Measurements from ENCODE around the gene FARP1. TPM values are rescaled to one million over a fixed set of nuclear protein-coding genes. Genes with fewer than 3 reads are reported as not detected.

FARP1 gene
- total RNA-seq, 2 experiments from 2014 or later = not detected

- no peaks in the 10 kb centered on the region for H3K36me3 ChIP-seq (ENCODE audit: insufficient read depth, low read length)
- H2AFZ ChIP-seq (ENCODE audit: low read length) = no peak overlapping the region
- no TSS peak for BruUV-seq (replicated peaks)
- H3K79me2 ChIP-seq (ENCODE audit: insufficient read depth, low read depth, low read length) = no peaks in the 10 kb centered on the region
- no peak for TF ChIP-seq EZH2phosphoT487 (IDR thresholded peaks at IDR 0.05; ENCODE audit: borderline replicate concordance, low read depth, low read length)
- TF ChIP-seq, protein P1, sequence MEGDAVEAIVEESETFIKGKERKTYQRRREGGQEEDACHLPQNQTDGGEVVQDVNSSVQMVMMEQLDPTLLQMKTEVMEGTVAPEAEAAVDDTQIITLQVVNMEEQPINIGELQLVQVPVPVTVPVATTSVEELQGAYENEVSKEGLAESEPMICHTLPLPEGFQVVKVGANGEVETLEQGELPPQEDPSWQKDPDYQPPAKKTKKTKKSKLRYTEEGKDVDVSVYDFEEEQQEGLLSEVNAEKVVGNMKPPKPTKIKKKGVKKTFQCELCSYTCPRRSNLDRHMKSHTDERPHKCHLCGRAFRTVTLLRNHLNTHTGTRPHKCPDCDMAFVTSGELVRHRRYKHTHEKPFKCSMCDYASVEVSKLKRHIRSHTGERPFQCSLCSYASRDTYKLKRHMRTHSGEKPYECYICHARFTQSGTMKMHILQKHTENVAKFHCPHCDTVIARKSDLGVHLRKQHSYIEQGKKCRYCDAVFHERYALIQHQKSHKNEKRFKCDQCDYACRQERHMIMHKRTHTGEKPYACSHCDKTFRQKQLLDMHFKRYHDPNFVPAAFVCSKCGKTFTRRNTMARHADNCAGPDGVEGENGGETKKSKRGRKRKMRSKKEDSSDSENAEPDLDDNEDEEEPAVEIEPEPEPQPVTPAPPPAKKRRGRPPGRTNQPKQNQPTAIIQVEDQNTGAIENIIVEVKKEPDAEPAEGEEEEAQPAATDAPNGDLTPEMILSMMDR (conservative IDR thresholded peaks at IDR 0.05; ENCODE audit: low read length) = no peak
- H3K4me1 ChIP-seq (ENCODE audit: insufficient read depth, low read length, poor library complexity, severe bottlenecking) = no peaks in the 10 kb centered on the region
- no peaks in the 10 kb centered on the region for H3K9me3 ChIP-seq (ENCODE audit: low read length)
- no peaks in the 10 kb centered on the region for H3K9me2 ChIP-seq (ENCODE audit: insufficient read depth, low read length)
- H3K4me2 ChIP-seq (ENCODE audit: low read length) = no peak overlapping the region
- intact Hi-C loops (cut with micrococcal nuclease; ENCODE audit: unreplicated experiment) = no loop called here
- POLR2A ChIA-PET = interaction anchor here (0.9 kb wide), 1 partner anchor 1162 kb away, joined by 3 read pairs; no protein-coding TSS in a partner anchor
- H3K27ac ChIP-seq (ENCODE audit: low read depth, low read length, poor library complexity, severe bottlenecking) = no peak overlapping the region
- H3K4me3 ChIP-seq (ENCODE audit: low read depth, low read length, poor library complexity, severe bottlenecking) = no peak overlapping the region
- CTCF ChIA-PET (ENCODE audit: unreplicated experiment) = no interaction called here
- DNase-seq (ENCODE audit: low spot score) = no peak
- no peaks in the 10 kb centered on the region for H4K20me1 ChIP-seq (ENCODE audit: insufficient read depth, low read length)
Measured at GRCh38 chr13:98350746-98351330, 207.9 kb downstream of the FARP1 start.

DNA sequence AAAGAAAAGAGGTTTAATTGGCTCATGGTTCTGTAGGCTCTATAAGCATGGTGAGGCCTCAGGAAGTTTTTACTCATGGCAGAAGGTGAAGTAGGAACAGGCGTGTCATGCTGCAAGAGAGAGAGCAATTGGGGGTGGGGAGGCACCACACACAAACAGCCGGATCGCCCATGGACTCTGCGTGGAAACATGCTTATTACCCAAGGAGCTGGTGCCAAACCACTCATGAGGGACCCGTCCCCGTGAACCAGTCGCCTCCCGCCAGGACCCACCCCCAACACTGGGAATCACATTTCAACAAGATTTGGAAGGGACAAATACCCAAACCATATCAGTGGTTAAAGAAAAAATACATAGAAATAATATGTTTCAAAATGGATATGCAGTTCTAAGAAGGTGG lies 208.7 kb downstream of the FARP1 start:
- no peaks in the 10 kb centered on the region for H4K20me1 ChIP-seq (ENCODE audit: insufficient read depth, low read length)
- POLR2A ChIA-PET = no interaction called here
- H2AFZ ChIP-seq (ENCODE audit: low read length) = no peak overlapping the region
- H3K79me2 ChIP-seq (ENCODE audit: insufficient read depth, low read depth, low read length) = no peaks in the 10 kb centered on the region
- H3K4me2 ChIP-seq (ENCODE audit: low read length) = no peak overlapping the region
- H3K4me1 ChIP-seq (ENCODE audit: insufficient read depth, low read length, poor library complexity, severe bottlenecking) = no peaks in the 10 kb centered on the region
- no peak for TF ChIP-seq EZH2phosphoT487 (IDR thresholded peaks at IDR 0.05; ENCODE audit: borderline replicate concordance, low read depth, low read length)
- TF ChIP-seq, protein P1 (conservative IDR thresholded peaks at IDR 0.05; ENCODE audit: low read length) = no peak
- no TSS peak for BruUV-seq (replicated peaks)
- no peaks in the 10 kb centered on the region for H3K9me3 ChIP-seq (ENCODE audit: low read length)
- no peak for DNase-seq (ENCODE audit: low spot score)
- H3K27ac ChIP-seq (ENCODE audit: low read depth, low read length, poor library complexity, severe bottlenecking) = no peak overlapping the region
- no peaks in the 10 kb centered on the region for H3K36me3 ChIP-seq (ENCODE audit: insufficient read depth, low read length)
- H3K4me3 ChIP-seq (ENCODE audit: low read depth, low read length, poor library complexity, severe bottlenecking) = no peak overlapping the region
- CTCF ChIA-PET (ENCODE audit: unreplicated experiment) = no interaction called here
- intact Hi-C loops (cut with micrococcal nuclease; ENCODE audit: unreplicated experiment) = no loop called here
- H3K9me2 ChIP-seq (ENCODE audit: insufficient read depth, low read length) = no peaks in the 10 kb centered on the region

DNA sequence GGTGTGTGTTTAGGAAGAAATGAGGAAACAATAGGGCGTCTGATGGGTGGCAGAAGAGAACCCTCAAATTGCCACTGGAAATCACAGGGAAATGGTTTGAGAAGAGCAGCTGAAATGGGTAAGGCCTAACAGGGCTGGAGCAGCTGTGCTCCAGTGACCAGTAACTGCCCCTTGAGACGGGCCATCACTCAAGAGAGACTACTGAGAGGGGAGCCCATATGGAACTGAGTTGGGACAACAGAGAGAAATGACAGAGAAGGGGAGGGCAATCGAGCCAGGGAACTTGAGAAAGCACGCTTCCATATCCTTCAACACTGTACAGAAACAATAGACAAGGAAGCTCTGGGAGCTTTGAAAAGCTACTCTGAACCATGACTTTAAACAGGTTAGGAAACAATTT lies 209.3 kb downstream of the FARP1 start:
- Histone ChIP-seq H3K9me2 (ENCODE audit: insufficient read depth, low read length) (no peaks in the 10 kb centered on the region), H3K4me2 (ENCODE audit: low read length) (no peak overlapping the region), H3K36me3 (ENCODE audit: insufficient read depth, low read length) (no peaks in the 10 kb centered on the region), H4K20me1 (ENCODE audit: insufficient read depth, low read length) (no peaks in the 10 kb centered on the region), H3K4me3 (ENCODE audit: low read depth, low read length, poor library complexity, severe bottlenecking) (no peak overlapping the region), H3K79me2 (ENCODE audit: insufficient read depth, low read depth, low read length) (no peaks in the 10 kb centered on the region), H3K4me1 (ENCODE audit: insufficient read depth, low read length, poor library complexity, severe bottlenecking) (no peaks in the 10 kb centered on the region), H2AFZ (ENCODE audit: low read length) (no peak overlapping the region), H3K27ac (ENCODE audit: low read depth, low read length, poor library complexity, severe bottlenecking) (no peak overlapping the region), H3K9me3 (ENCODE audit: low read length) (no peaks in the 10 kb centered on the region)
- intact Hi-C loops (cut with micrococcal nuclease; ENCODE audit: unreplicated experiment) = no loop called here
- no TSS peak for BruUV-seq (replicated peaks)
- TF ChIP-seq EZH2phosphoT487 (IDR thresholded peaks at IDR 0.05; ENCODE audit: borderline replicate concordance, low read depth, low read length) = no peak
- TF ChIP-seq, protein P1 (conservative IDR thresholded peaks at IDR 0.05; ENCODE audit: low read length) = no peak
- DNase-seq (ENCODE audit: low spot score) = no peak
- CTCF ChIA-PET (ENCODE audit: unreplicated experiment) = no interaction called here
- POLR2A ChIA-PET = no interaction called here
